ENCODE measurements around the gene FIGNL2.

- TF ChIP-seq POLR2AphosphoS5 (IDR thresholded peaks at IDR 0.05) (no peak), CTCF (IDR thresholded peaks at IDR 0.05) (no peak), EP300 (IDR thresholded peaks at IDR 0.05) (no peak)
Measured at GRCh38 chr12:51801027-51801426, 47.5 kb downstream of the FIGNL2 start.

Measured in upper lobe of left lung (tissue), 4 donors.